HG02938 (cell line): Measurements from ENCODE around the gene ABLIM2.
"Not testable (repeated sequence)": the region's sequence is repeated elsewhere in the genome, so short reads cannot be mapped to it uniquely, and the experiment has no call there.

Experiments
- ATAC-seq: cut with Tn5 transposase; IDR thresholded peaks from one replicate; pipeline ENCODE4 v1.9.1; 2021; ENCODE audit warnings: mild to moderate bottlenecking, moderate library complexity; ENCODE audit not compliant: unreplicated experiment

The ABLIM2 gene

DNA sequence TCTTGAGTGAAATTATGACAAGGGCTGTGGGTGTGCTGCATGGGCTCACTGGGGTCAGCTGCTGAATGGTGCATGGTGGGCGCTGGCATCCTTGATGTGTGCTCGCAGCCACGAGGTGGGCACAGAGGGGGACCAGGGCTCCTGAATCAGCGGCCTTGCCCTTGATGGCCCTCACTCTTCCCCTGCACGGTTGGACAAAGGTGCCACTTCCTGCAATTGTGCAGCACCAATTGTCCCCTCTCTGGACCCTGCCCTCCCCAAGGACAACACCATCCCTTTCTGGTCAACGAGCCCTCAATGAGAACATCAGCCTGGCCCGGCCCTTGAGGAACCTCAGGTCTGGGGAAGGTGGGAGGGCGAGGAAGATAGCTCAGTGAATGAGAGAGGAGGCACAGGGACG, 16.1 kb downstream of the ABLIM2 start:
- ATAC-seq, result no peak

DNA sequence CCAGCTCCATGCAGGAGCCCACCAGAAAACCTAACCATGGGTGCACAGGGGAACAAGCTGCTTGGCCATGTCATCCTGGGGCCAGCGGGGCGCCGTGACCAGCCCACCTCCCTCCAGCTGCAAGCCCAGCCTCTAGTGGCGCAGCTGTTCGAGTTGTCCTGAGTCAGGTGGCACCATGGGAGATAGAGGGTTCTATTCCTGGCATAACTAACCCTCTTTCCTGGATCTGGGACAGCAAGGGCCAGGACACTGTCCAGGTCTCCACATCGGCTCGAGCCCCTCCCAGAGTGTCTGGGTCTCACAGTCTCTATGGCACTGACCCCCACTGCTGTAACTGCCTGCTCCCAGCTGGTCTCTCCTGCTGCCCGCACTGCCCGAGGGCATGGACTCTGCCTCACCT, 16.7 kb downstream of the ABLIM2 start:
- ATAC-seq, result no peak

DNA sequence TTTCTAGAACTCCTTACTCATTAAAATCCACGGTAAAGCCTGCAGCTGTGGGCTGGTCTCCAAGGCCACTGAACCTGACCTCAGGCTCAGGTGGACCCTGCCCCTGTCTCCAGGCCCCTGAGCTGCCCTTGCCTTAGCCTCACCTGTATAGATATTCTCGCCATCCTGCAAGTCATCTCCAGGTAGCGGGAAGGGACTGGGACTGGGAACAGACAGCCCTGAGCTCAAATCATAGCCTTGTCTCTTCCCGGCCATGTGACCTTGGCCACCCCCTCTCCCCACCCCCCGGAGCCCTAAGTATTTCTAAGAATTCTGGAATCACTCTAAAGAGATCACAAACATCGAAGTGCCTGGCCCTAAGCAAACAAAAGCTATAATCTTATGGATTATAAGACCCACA, 17.7 kb downstream of the ABLIM2 start:
- no peak for ATAC-seq

DNA sequence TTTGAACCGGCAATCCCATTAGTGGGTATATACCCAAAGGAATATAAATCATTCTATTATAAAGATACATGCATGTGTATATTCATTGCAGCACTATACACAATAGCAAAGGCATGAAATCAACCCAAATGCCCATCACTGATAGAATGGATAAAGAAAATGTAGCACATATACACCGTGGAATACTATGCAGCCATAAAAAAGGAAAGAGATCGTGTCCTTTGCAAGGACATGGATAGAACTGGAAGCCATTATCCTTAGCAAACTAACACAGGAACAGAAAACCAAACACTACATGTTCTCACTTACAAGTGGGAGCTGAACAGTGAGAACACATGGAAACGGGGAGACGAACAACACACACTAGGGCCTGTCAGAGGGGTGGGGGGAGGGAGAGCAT, 18.9 kb downstream of the ABLIM2 start:
- not testable (repeated sequence) for ATAC-seq

DNA sequence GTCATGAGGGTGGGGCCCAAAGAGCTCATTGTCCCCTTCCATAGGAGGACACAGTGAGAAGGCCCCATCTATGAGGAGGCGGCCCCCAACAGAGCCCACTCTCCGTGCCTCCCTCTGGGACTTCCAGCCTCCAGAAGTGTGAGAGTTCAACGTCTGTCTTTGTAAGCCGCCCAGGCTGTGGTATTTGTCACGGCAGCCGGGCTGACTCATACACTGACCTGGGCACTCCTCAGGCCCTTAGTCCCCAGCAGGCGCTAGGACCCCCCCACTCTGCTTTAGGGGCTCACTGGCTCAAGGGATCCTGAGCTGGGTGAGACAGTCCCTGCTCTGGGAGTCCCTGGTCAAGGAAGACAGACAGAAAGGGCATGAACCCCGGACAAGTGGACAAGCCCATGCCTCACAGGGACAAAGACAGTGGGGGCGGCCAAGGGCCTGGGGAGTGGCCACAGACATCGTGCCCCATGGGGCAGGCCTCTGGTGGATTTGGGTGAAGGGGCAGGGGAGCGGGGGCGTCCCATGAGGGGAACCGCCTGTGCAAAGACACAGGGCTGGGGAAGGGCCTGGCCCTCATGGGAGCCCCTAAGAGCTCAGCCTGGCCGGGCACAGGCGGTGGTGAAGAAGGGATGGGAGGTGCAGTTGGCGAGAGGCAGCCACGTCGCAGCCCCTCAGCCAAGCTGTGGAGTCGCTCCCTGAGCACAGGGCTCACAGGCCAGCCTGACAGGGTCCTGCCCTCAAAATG, 21.5 kb downstream of the ABLIM2 start:
- ATAC-seq, result no peak

DNA sequence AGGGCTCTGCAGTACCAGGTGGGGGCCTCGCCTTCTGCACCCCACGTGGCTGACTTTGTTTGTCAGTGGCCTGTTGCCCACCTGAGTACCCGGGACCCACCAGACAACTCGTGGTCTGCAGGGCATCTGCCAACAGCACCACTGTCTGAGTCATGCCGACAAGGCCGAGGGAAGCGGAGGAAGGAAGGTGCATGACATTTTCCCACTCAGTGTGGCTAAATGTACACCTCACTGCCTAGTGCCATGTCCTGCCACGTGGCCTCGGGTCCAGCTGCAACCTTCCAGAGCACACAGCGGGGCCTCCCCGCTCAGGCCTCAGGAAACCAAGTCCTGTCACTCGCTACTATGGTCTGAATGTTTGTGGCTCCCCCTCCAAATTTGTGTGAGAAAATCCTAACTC, 22.1 kb downstream of the ABLIM2 start:
- no peak for ATAC-seq

DNA sequence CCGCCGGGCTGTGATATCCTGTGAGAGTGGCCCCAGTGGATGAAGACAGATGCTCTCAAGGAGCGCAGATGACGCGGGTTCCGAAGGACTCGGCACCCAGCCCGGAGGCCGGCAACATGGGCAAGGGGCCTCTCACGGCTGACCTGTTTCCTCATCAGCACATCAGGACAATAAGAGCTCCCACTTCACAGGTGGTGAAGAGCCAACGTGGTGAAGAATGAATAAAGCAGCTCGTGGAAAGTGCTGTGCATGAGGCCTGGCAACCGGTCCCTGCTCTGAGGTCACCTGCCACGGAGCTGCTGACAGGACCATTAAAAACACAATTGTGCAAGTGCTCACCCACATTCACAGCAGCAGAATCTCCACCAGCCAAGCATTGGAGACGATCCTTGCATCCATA, 22.9 kb downstream of the ABLIM2 start:
- no peak for ATAC-seq

DNA sequence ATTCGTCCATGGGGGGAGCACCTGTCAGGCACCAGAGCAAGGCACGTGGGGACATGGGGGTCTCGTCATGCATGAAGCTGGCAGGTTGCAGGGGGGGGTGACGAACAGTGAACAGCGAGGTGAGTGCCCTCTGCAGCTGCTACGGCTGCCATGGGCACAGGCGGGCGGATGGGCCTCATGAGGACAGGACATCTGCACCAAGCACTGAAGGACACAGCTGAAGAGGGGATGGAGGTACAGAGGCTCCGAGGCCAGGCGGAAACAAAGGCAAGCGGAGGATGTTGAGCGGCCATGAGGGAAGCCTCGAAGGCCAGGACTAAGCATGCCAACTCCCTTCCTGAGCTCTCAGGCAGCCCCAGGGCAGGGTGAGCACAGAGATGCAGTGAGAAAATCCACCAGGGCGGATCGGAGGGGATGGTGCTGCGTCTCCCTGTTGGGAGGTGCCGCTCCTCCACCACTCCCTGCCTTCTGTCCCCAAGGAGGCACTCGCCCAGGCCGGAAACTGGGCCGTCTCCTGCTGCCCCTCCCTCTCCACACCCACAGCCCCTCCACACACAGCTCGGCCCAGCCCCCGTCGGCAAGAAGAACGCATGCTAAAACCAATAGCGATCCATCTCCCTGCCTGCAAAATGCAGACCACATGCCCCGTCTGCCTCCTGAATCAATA, 24.6 kb downstream of the ABLIM2 start:
- no peak for ATAC-seq

DNA sequence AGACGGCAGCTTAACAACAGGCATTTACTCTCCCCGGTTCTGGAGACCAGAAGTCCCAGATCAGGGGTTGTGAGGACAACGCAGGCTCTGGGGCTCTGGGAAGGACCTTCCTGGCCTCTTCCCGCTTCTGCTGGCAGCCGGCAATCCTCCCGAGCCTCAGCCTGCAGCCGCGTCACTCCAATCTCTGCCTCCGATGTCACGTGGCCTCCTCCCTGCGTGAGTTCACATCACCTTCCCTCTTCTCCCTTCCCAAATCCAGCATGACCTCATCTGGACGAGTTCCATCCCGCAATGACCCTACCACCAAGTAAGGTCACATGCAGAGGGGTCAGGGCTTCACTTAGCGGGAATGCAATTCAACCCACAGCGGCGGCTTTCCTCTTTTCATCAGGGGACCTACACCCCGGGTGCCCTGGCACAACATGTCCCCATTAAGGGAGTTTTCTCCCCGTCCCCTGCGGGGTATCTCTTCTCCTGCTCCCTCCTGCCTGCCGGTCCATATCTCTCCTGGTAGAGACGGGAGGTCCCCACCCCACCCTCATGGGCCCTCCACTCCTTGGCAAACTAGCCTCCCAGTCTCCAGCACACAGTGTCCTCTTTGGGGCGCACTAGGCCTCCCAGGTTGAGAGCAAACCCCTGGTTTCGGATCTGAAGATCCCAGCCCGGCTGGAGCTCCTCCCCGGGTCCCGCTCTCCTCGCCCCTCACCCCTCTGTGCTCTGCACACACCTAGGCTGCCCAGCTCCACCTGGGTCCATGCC, 25.5 kb downstream of the ABLIM2 start:
- ATAC-seq, result no peak

DNA sequence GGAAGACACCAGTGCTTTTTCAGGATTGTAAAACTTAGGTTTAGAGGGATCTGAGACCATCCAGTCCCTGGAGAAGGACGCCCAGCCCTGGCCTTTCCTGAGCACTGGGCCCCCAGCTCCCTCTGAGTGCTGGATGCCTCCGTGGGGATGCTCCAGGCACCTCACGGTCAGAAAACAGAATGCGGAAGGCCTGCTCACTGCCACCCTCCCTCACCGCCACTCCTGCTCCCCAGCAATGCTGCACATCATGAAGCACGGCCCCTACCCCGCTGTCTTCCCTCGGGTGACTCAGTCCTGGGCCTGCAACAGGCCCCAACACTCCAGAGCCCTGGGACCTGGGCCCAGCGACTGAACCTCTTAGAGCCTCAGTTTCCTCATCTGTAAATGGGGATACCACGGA, 26.2 kb downstream of the ABLIM2 start:
- no peak for ATAC-seq

DNA sequence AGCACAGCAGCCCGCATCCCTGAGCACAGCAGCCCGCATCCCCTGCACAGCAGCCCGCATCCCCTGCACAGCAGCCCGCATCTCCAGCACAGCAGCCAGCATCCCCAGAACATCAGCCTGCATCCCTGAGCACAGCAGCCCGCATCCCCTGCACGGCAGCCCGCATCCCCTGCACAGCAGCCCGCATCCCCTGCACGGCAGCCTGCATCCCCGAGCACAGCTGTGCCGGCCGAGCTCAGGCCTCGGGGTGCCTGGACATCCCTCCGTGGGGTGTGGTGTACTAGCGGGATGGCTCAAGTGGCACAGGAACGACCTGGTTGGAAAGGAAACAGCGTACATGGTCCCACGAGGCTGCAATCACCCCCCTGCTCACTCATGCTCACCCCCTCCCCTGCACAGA, 26.8 kb downstream of the ABLIM2 start:
- no peak for ATAC-seq

DNA sequence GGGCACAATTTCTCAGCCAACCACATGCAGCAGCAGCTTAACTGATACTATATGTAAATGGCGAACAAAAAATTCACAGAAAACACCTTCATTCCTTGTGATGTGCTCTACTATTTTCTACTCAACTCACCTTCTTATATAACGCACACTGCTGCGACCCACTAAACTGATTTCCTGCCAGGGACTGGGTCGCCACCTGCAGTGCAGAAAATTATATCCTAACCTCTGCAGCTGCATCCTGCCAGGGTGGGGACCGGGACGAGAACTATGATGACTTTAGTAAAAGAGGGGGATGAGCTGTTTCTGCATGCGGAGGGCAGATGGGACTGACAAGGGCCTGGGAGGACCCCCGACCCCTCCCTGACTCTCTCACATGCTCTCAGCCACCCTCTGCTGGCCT, 27.4 kb downstream of the ABLIM2 start:
- no peak for ATAC-seq

DNA sequence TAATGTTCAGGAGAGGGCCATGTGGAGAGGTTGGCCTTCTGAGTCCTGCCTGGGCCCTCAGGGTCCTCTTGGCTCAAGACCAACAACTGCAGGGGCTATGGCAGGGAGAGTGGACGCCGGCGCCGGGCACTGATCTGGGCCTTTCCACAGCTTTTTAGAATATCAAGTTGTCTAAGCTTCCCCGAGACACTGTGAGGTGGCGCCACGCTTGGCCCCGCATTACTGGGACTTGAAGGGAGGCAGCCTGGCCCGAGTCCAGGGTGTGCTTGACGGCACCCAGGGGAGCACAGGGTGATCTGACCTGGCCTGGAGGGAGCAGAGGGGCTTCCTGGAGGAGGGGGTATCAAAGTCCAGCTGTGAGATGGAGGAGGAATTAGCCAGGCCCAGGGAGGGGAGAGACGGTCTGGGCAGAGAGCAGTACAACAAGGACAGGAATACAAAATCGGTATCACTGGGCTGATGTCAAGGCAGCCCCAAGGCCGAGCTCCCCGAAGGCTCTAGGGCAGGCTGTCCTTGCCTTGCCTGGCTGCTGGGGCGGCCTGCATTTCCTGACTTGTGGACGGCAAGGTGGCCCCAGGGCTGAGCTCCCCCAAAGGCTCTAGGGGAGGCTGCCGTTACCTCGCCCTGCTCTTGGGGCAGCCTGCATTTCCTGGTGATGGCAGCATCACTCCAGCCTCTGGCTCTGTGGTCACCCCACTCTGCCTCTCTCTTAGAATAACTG, 28.1 kb downstream of the ABLIM2 start:
- no peak for ATAC-seq

DNA sequence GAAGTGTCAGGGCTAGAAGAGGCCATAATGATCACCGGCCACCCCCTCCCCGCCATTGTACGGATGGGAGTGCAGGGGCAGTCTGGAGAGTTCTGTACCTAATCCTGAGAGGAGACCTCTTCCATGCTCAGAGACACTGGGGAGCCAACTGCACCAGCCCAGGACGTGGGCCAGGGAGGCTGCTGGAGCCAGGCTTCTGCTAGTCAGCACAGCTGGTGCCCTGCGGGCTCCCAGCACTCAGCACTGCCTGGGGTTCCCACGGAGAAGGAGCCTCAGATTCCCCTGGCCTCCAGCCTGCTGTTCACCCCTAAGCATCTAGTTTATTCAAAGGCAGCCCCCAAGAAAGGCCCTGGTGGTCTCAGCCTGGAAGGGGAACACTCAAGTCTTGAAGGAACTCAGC, 28.8 kb downstream of the ABLIM2 start:
- no peak for ATAC-seq

DNA sequence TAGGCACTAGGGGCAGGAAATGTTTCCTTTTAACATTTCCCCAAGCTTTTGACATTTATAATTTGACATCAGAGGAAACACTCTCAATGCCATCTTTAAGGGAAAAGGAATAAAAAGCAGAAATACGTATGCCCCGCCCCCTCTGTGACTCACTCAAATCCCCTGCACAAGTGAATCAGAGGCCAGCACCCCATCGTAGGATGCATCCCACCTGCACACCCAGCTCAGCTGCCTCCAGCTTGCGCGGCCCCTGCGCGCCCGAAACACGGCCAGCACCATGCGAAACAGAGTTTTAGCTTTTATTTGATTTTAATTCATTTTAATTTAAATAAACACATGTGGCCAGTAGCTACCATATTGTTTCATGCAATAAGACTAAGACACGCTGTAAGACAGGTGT, 29.5 kb downstream of the ABLIM2 start:
- no peak for ATAC-seq

DNA sequence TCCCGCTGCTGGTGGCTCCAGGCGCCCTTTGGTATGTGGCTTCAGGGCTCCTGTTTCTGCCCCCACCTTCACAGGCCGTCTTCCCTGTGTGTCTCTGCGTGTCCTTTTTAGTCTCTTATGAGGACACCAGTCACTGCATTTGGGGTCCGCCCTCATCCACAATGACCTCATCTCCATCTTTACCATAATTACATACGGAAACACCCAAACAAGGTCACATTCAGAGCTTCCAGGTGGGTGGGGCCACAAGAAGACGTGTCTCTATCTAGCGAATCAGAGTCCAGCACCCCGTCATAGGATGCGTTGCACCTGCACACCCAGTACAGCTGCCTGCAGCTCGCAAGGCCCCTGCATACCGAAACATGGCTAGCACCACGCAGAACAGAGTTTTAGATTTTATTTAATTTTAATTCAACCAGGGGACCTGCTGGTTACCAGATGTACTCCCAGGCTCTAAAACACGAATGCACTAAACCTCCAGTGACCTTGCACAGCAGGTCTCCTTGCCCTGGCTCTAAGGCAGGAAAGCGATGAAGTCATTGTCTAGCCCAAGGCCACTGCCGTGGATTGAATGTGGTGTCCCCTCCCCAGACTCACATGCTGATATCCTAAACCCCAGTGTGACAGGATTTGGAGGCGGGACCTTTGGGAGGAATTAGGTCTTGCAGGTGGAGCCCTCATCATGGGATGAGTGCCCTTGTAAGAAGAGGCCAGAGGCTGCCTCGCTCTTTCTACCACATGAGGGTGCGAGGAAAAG, 30.3 kb downstream of the ABLIM2 start:
- no peak for ATAC-seq

DNA sequence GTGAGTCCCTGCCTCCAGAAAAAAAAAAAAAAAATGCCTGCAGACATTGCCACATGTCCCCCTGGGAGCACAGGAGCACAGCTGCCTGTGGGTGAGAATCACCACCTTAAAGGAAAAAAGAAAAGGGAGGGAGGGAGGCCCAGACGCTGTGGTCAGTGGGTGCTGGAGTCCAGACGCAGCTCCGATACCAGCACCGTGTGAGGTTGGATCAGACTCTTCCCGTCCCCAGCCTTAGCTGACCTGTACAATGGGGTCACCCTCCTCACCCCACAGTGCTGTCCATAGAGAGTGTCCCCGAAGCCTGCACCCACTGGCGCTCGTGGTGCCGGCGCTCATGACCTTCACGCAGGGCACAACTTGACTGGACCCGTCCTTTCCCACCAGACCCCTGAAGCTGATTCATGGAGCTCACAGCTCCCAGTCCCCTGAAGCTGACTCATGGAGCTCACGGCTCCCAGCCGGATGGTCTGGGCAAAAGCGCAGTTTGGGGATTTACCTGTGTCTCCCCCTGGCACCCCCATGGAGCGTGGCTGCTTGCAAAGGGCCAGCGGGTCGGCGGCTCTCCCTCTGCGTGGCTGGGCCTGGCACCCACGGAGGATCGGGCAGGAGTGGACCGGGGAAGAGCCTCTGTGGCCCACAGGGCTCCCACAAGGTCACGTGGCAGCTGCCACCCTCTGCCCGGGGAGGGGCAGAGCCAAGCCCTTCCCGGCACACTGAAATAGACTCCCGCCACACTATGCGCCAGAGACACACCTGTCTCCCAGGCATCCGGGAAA, 31.4 kb downstream of the ABLIM2 start:
- ATAC-seq, result no peak

DNA sequence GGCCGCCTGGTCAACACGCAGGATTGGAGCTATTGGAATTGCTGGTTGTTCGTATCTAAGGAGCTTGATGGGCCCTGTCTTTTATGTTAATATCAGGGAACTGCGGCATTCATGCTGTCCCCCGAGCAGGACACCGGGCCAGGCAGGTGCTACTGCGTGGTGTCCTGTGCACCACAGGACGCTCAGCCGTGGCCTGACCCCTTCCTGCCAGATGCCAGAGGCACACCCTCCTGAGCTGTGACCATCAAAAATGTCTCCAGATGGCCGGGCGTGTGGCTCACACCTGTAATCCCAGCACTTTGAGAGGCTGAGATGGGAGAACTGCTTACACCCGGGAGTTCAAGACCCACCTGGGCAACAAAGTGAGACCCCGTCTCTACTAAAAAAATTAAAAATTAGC, 32.1 kb downstream of the ABLIM2 start:
- ATAC-seq, result no peak

DNA sequence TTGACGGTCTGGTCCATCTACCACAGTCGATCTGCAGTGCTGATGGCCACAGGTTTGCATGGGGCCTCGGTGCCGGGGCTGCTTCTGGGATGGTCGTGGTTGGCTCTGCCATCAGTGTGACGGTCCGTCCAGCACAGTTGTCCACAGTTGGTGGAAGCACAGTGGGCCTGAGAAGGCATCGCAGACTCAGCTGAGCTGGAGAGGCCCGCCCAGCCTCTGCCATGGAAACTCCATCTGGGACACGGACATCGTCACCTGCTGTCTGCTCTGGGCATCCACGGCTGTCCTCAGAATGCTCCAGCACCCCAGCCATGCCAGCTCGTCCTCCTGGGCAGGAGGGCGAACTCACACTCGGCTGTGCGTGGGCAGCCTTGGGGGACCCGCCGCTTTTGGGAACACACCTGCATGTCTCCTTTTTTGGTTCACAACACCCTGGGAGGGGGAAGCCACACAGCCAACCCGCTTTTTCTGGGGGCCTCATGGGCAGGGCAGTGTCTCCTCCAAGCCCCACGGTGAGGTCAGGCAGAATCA, 33.0 kb downstream of the ABLIM2 start:
- no peak for ATAC-seq

DNA sequence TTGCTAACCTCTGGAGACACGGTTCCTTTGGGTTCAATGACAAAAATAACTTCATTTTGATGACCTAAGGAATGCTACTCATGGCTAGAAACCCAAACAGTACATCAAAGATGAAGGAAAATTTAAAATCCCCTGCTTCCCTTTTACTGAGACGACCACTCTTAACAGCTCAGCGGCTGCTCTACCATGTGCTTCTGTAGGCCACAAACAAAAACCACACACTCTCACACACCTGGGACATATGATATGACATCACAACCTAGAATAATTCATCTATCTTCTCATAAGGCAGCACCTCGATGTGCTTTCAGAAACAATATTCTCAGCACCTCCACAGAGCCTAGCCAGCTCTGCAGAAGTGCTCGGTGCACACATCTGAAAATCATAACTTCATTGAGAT, 34.7 kb downstream of the ABLIM2 start:
- ATAC-seq, result no peak
